Suprapubic skin (tissue), 3 donors: ENCODE results near the gene ABHD5.

ENCODE experiments used
- CTCF ChIP-seq, 2 donors: fragments of 200-600 bp in 1 of 2; fragments of 450-650 bp in 1 of 2; sonication (generic) in 1 of 2; IDR thresholded peaks; one replicate each; pipeline ENCODE4 v1.5.1; 2016 to 2019; ENCODE audit warnings: antibody characterized with exemption in 2 of 2, mild to moderate bottlenecking in 1 of 2, moderate library complexity in 1 of 2
- EP300 ChIP-seq: sonication (generic); formaldehyde crosslinking; IDR thresholded peaks from one replicate; pipeline ENCODE4 v1.6.1; 2017; ENCODE audit warnings: antibody characterized with exemption
- POLR2A ChIP-seq, 2 donors: fragments of 450-650 bp; IDR thresholded peaks; one replicate each; pipeline ENCODE4 v1.6.1; 2017; ENCODE audit warnings: antibody characterized with exemption in 2 of 2, mild to moderate bottlenecking in 2 of 2, moderate library complexity in 2 of 2

- no peak for TF ChIP-seq POLR2A (IDR thresholded peaks at IDR 0.05)
- no peak for TF ChIP-seq CTCF (IDR thresholded peaks at IDR 0.05)
- no peak for TF ChIP-seq EP300
Measured at GRCh38 chr3:43689166-43689565, 1.6 kb upstream of the ABHD5 start.
